HG03432 (cell line): ENCODE measurements around the gene TRAPPC3L.

Experiments used
- ATAC-seq: cut with Tn5 transposase; IDR thresholded peaks from one replicate; pipeline ENCODE4 v1.9.1; 2021; ENCODE audit warnings: mild to moderate bottlenecking, moderate library complexity; ENCODE audit not compliant: unreplicated experiment

The TRAPPC3L gene

GRCh38 chr6:116468293-116468692 lies 77.2 kb downstream of the TRAPPC3L start:
- ATAC-seq, result no peak

GRCh38 chr6:116467514-116467913 lies 78.0 kb downstream of the TRAPPC3L start:
- ATAC-seq, result no peak

GRCh38 chr6:116467096-116467495 lies 78.4 kb downstream of the TRAPPC3L start:
- no peak for ATAC-seq

- no peak for ATAC-seq
Observed at GRCh38 chr6:116465246-116465645, 80.2 kb downstream of the TRAPPC3L start.

- ATAC-seq, result no peak
Observed at GRCh38 chr6:116463301-116463700, 82.2 kb downstream of the TRAPPC3L start.

- peak; percentile 86 for ATAC-seq
Observed at GRCh38 chr6:116461932-116462885, 83.3 kb downstream of the TRAPPC3L start.

- ATAC-seq, result no peak
Observed at GRCh38 chr6:116461331-116461931, 84.1 kb downstream of the TRAPPC3L start, which contains the start of gene CALHM6. Gene CALHM6, plus strand, starts transcription at chr6:116461375. Its CDS starts 555 bp downstream, at chr6:116461930.

GRCh38 chr6:116459927-116460326 lies 85.6 kb downstream of the TRAPPC3L start:
- no peak for ATAC-seq

GRCh38 chr6:116458264-116458663 lies 87.2 kb downstream of the TRAPPC3L start:
- ATAC-seq, result no peak

- no peak for ATAC-seq
Observed at GRCh38 chr6:116456927-116457326, 88.6 kb downstream of the TRAPPC3L start.

- ATAC-seq, result no peak
Observed at GRCh38 chr6:116456106-116456505, 89.4 kb downstream of the TRAPPC3L start.

- ATAC-seq, result no peak
Observed at GRCh38 chr6:116452531-116452930, 93.0 kb downstream of the TRAPPC3L start.

GRCh38 chr6:116451916-116452315 lies 93.6 kb downstream of the TRAPPC3L start:
- no peak for ATAC-seq

- ATAC-seq, result peak; percentile 86
Observed at GRCh38 chr6:116450769-116451740, 94.4 kb downstream of the TRAPPC3L start.

GRCh38 chr6:116450185-116450710 lies 95.2 kb downstream of the TRAPPC3L start:
- ATAC-seq, result no peak

- ATAC-seq, result no peak
Observed at GRCh38 chr6:116449565-116449964, 95.9 kb downstream of the TRAPPC3L start.

- ATAC-seq, result no peak
Observed at GRCh38 chr6:116447496-116448011, 97.9 kb downstream of the TRAPPC3L start.

- no peak for ATAC-seq
Observed at GRCh38 chr6:116447052-116447451, 98.4 kb downstream of the TRAPPC3L start.

GRCh38 chr6:116446399-116446798 lies 99.1 kb downstream of the TRAPPC3L start:
- ATAC-seq, result no peak

GRCh38 chr6:116445102-116445501 lies 100.4 kb downstream of the TRAPPC3L start:
- ATAC-seq, result no peak
